ENCODE results near the gene HEG1.

HEG1 gene

GRCh38 chr3:125055913-125056745, at the start of gene HEG1:
Gene HEG1 (minus strand): TSS chr3:125055997. CDS start chr3:125055890, 107 bp downstream.
- peaks cover 26% of the 10 kb centered on the region for H3K4me1 ChIP-seq (ENCODE audit: low read depth, poor library complexity, severe bottlenecking)
- no peak for TF ChIP-seq CTCF (conservative IDR thresholded peaks at IDR 0.05; ENCODE audit: low read depth, low read length)

GRCh38 chr3:125105116-125105515, 49.3 kb upstream of the HEG1 start:
- Histone ChIP-seq H3K36me3 (ENCODE audit: insufficient read depth) (no peaks in the 10 kb centered on the region), H3K27ac (no peak overlapping the region), H3K9ac (no peak overlapping the region)

More at GRCh38 chr3:125055913-125056745, at the start of gene HEG1:
- Histone ChIP-seq H4K20me1 (ENCODE audit: insufficient read depth) (no peaks in the 10 kb centered on the region), H3K79me2 (ENCODE audit: insufficient read depth, low read depth) (no peaks in the 10 kb centered on the region), H3K4me3 (IDR thresholded peaks at IDR 0.05; ENCODE audit: insufficient read depth, low read depth, low read length) (peak within 1 kb of the TSS; percentile 44), H3K9ac (peak within 1 kb of the TSS; percentile 35; the same call in 1 of the 2 replicates), H3K27me3 (ENCODE audit: insufficient read depth, low read depth) (peaks cover 5% of the 10 kb centered on the region), H2AFZ (ENCODE audit: low read depth) (peak within 1 kb of the TSS; percentile 85), H3K36me3 (ENCODE audit: insufficient read depth) (no peaks in the 10 kb centered on the region), H3K4me2 (peak within 1 kb of the TSS; percentile 84), H3K27ac (no peak within 1 kb of the TSS)

GRCh38 chr3:125104639-125105038, 48.8 kb upstream of the HEG1 start:
- Histone ChIP-seq H3K4me3 (IDR thresholded peaks at IDR 0.05; ENCODE audit: insufficient read depth, low read depth, low read length) (no peak overlapping the region), H2AFZ (ENCODE audit: low read depth) (no peak overlapping the region), H3K4me2 (no peak overlapping the region), H3K27ac (no peak overlapping the region), H3K79me2 (ENCODE audit: insufficient read depth, low read depth) (no peaks in the 10 kb centered on the region), H3K9ac (no peak overlapping the region), H4K20me1 (ENCODE audit: insufficient read depth) (no peaks in the 10 kb centered on the region), H3K4me1 (ENCODE audit: low read depth, poor library complexity, severe bottlenecking) (no peaks in the 10 kb centered on the region), H3K36me3 (ENCODE audit: insufficient read depth) (no peaks in the 10 kb centered on the region), H3K27me3 (ENCODE audit: insufficient read depth, low read depth) (no peaks in the 10 kb centered on the region)
- TF ChIP-seq CTCF (conservative IDR thresholded peaks at IDR 0.05; ENCODE audit: low read depth, low read length) = no peak

More at GRCh38 chr3:125105116-125105515, 49.3 kb upstream of the HEG1 start:
- Histone ChIP-seq H3K79me2 (ENCODE audit: insufficient read depth, low read depth) (no peaks in the 10 kb centered on the region), H4K20me1 (ENCODE audit: insufficient read depth) (no peaks in the 10 kb centered on the region), H3K4me3 (IDR thresholded peaks at IDR 0.05; ENCODE audit: insufficient read depth, low read depth, low read length) (no peak overlapping the region), H2AFZ (ENCODE audit: low read depth) (no peak overlapping the region), H3K27me3 (ENCODE audit: insufficient read depth, low read depth) (no peaks in the 10 kb centered on the region), H3K4me2 (no peak overlapping the region), H3K4me1 (ENCODE audit: low read depth, poor library complexity, severe bottlenecking) (no peaks in the 10 kb centered on the region)
- no peak for TF ChIP-seq CTCF (conservative IDR thresholded peaks at IDR 0.05; ENCODE audit: low read depth, low read length)

GRCh38 chr3:125103406-125103805, 47.6 kb upstream of the HEG1 start:
- Histone ChIP-seq H3K4me2 (no peak overlapping the region), H4K20me1 (ENCODE audit: insufficient read depth) (no peaks in the 10 kb centered on the region), H3K4me1 (ENCODE audit: low read depth, poor library complexity, severe bottlenecking) (no peaks in the 10 kb centered on the region), H3K9ac (no peak overlapping the region), H3K27ac (no peak overlapping the region), H3K4me3 (IDR thresholded peaks at IDR 0.05; ENCODE audit: insufficient read depth, low read depth, low read length) (no peak overlapping the region), H3K36me3 (ENCODE audit: insufficient read depth) (no peaks in the 10 kb centered on the region), H3K27me3 (ENCODE audit: insufficient read depth, low read depth) (no peaks in the 10 kb centered on the region), H2AFZ (ENCODE audit: low read depth) (no peak overlapping the region), H3K79me2 (ENCODE audit: insufficient read depth, low read depth) (no peaks in the 10 kb centered on the region)
- TF ChIP-seq CTCF (conservative IDR thresholded peaks at IDR 0.05; ENCODE audit: low read depth, low read length) = no peak

All from KMS-11 (cell line).